ENCODE data around the gene GCC2. TPM values are rescaled to one million over a fixed set of nuclear protein-coding genes. Genes with fewer than 3 reads are reported as not detected.

GCC2 gene
- total and polyA plus RNA-seq, 12 donors = 9.5 to 48.0 (median 37.0) TPM

DNA sequence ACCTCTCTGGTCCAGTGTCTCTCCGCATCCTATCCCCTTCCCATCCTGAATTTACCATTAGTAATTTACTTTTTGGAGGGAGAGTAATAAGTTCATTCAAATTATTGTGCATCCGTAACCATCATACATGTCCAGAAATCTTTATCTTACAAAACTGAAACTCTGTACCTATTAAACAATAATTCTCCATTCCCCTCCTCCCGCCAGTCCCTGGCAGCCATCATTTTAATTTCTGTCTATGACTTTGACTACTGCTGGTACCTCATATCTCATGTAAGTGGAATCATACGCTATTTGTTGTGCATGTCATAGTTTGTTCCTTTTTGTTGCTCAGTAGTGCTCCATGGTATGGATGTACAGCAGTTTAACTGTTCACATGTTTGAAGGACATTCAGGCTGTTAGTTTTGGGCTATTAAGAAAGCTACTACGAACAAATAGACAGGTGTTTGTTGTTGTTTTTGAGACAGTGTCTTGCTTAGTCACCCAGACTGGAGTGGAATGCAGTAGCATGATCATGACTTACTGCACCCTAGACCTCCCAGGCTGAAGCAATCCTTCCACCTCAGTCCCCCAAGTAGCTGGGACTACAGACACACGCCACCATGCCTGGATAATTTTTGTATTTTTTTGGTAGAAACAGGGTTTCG is 87.3 kb downstream of the GCC2 start:
- Histone ChIP-seq H3K27ac (no peak overlapping the region), H3K9me3 (replicated peaks in 1 of 3) (no peaks in the 10 kb centered on the region), H3K36me3 (replicated peaks in 1 of 2) (no peaks in the 10 kb centered on the region), H3K4me1 (replicated peaks in 1 of 2) (peaks cover 8 to 31% of the 10 kb centered on the region in 2 donors), H3K27me3 (no peaks in the 10 kb centered on the region), H3K4me3 (peak overlapping the region in 1 of 4 donors; percentile 58)
- TF ChIP-seq POLR2A (IDR thresholded peaks at IDR 0.05) = no peak
- TF ChIP-seq, protein P1, sequence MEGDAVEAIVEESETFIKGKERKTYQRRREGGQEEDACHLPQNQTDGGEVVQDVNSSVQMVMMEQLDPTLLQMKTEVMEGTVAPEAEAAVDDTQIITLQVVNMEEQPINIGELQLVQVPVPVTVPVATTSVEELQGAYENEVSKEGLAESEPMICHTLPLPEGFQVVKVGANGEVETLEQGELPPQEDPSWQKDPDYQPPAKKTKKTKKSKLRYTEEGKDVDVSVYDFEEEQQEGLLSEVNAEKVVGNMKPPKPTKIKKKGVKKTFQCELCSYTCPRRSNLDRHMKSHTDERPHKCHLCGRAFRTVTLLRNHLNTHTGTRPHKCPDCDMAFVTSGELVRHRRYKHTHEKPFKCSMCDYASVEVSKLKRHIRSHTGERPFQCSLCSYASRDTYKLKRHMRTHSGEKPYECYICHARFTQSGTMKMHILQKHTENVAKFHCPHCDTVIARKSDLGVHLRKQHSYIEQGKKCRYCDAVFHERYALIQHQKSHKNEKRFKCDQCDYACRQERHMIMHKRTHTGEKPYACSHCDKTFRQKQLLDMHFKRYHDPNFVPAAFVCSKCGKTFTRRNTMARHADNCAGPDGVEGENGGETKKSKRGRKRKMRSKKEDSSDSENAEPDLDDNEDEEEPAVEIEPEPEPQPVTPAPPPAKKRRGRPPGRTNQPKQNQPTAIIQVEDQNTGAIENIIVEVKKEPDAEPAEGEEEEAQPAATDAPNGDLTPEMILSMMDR (IDR thresholded peaks at IDR 0.05) = no peak
- intact Hi-C loops (cut with DNase I) = loop anchor here (10.0 kb wide), 1 partner anchor 49 kb away; no protein-coding TSS in a partner anchor
- 82 to 89% (median 86%) methylated on average over 6 to 7 of the region's 7 CpGs for WGBS, 4 donors
- DNase-seq = no peak

- Histone ChIP-seq H3K27me3 (no peaks in the 10 kb centered on the region), H3K36me3 (replicated peaks in 1 of 2) (no peaks in the 10 kb centered on the region), H3K4me1 (replicated peaks in 1 of 2) (peaks cover 8 to 33% of the 10 kb centered on the region in 2 donors), H3K27ac (no peak overlapping the region), H3K9me3 (replicated peaks in 1 of 3) (no peaks in the 10 kb centered on the region), H3K4me3 (no peak overlapping the region)
- DNase-seq = no peak
- 91 to 95% (median 93%) methylated on average over 5 of the region's 5 CpGs for WGBS, 4 donors
- intact Hi-C loops (cut with DNase I) = loop anchor here (10.0 kb wide), 1 partner anchor 48 kb away; no protein-coding TSS in a partner anchor
- TF ChIP-seq POLR2A (IDR thresholded peaks at IDR 0.05) = no peak
- TF ChIP-seq, protein P1 (IDR thresholded peaks at IDR 0.05) = no peak
Observed at GRCh38 chr2:108536911-108537310, 87.9 kb downstream of the GCC2 start.

DNA sequence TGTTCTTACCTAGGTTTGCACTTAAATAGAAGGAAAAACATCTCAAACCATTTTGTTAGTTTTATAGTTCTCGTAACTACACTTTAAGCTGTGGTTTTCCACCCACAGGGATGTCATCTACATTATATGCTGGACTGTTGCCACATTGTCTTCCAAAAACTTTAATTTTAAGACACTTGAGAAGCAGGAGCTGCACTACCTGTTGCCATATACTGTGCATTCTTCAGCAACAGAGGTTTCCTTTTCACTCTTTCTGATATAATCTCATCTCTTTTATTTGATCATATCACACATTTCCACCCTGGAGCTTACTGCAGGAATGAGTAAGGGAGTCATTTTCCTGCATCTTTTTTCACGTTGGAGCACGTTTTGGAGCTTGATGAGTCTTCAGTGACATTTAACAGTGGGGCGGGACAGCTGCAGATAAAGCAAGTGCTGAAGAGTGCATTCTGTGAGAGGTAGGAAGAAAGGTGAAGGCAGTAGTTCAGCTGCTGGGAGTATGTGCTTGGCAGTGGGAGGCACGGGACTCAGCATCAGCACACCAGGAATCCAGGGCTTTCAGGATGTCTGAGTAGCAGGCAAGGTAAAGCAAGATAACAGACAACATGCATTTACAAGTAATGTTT is 89.1 kb downstream of the GCC2 start:
- H3K9me3 ChIP-seq (replicated peaks in 1 of 3) = no peaks in the 10 kb centered on the region
- no peak overlapping the region for H3K4me3 ChIP-seq
- intact Hi-C loops (cut with DNase I) = loop anchor here (10.0 kb wide), 1 partner anchor 47 kb away; no protein-coding TSS in a partner anchor
- DNase-seq = no peak
- WGBS, 4 donors = 59 to 68% (median 62%) methylated on average over 5 of the region's 5 CpGs
- no peak overlapping the region for H3K27ac ChIP-seq
- H3K27me3 ChIP-seq = no peaks in the 10 kb centered on the region
- TF ChIP-seq, protein P1 (IDR thresholded peaks at IDR 0.05) = no peak
- TF ChIP-seq POLR2A (IDR thresholded peaks at IDR 0.05) = no peak
- no peaks in the 10 kb centered on the region for H3K36me3 ChIP-seq (replicated peaks in 1 of 2)
- H3K4me1 ChIP-seq (replicated peaks in 1 of 2) = peaks cover 8 to 36% of the 10 kb centered on the region in 2 donors

- Histone ChIP-seq H3K4me1 (replicated peaks in 1 of 2) (peaks cover 0 to 21% of the 10 kb centered on the region in 2 donors), H3K36me3 (replicated peaks in 1 of 2) (no peaks in the 10 kb centered on the region), H3K27me3 (no peaks in the 10 kb centered on the region), H3K27ac (peak overlapping the region in 2 of 5 donors; percentile 12 to 20), H3K9me3 (replicated peaks in 1 of 3) (no peaks in the 10 kb centered on the region), H3K4me3 (no peak overlapping the region)
- 77 to 83% (median 81%) methylated on average over 4 of the region's 4 CpGs for WGBS, 4 donors
- intact Hi-C loops (cut with DNase I) = no loop called here
- TF ChIP-seq POLR2A (IDR thresholded peaks at IDR 0.05) = no peak
- TF ChIP-seq, protein P1 (IDR thresholded peaks at IDR 0.05) = no peak
- no peak for DNase-seq
Observed at GRCh38 chr2:108541451-108541850, 92.4 kb downstream of the GCC2 start.
